CD4-positive, alpha-beta T cell treated with Interleukin-17A for 4 hours (primary cell): Measurements from ENCODE around the gene RAP1GAP.
"Not testable (repeated sequence)": the region's sequence is repeated elsewhere in the genome, so short reads cannot be mapped to it uniquely, and the experiment has no call there.

Experiments
- DNase-seq: peaks from one replicate; pipeline ENCODE4 v3.0.0-alpha.2; 2020; ENCODE audit warnings: mixed read lengths

RAP1GAP gene

DNA sequence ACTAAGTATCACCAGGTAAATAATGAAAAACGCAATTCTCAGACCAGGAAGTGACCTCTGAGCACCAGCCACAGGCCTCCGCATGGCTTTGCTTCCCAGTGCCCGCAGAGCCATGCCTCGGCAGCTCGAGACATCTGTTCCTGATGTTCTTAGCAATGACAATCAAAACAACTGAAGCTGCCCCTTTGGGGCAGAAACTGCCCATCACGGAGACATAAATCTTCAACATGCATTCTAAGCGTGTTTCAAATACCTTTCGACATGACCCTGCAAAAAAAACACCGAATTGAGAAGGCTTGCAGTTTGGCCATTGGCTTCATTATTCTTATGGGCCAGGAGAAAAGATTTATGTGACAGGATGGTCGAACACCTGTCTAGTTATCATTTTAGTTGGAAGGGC lies 5.8 kb upstream of the RAP1GAP start:
- DNase-seq: no peak

DNA sequence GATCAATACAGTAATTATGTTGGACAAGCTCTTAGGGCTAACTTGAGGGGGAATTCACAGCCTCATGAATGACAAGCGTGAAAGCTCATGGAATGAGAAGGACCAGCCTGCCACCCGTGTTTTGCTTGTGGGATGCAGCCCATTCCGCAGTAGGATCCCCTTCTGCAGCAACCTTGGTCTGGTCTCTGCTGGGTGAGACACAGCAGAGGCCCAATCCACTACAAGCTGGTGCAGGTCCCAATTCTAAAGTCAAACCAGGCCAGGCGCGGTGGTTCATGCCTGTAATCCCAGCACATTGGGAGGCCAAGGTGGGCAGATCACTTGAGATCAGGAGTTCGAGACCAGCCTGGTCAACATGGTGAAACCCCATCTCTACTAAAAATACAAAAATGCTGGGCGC lies 4.7 kb upstream of the RAP1GAP start:
- not testable (repeated sequence) for DNase-seq

DNA sequence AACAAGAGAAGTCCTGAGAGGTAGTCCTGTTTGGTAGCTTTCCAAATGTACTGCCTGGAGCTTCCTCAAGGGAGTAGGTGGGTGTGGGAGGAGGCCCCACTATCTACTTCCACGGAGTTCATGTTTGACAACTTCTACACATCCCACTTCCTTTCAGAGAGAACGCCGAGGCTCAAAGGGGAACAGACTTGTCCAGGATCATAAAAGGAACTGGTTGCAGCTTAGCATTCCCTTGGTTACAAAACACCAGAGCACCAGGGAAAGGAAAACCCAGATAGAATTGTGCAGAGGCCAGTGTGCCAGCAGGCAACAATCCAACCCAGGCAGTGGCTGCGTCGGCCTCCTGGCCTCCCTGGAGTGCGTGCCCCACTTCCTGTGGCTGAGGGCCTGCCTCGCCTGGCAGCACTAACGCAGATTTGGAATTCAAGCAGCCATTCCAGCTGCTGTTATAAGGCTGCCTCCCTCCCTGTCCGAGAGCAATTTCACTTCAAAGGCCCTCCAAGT lies 4.2 kb upstream of the RAP1GAP start:
- DNase-seq: no peak

DNA sequence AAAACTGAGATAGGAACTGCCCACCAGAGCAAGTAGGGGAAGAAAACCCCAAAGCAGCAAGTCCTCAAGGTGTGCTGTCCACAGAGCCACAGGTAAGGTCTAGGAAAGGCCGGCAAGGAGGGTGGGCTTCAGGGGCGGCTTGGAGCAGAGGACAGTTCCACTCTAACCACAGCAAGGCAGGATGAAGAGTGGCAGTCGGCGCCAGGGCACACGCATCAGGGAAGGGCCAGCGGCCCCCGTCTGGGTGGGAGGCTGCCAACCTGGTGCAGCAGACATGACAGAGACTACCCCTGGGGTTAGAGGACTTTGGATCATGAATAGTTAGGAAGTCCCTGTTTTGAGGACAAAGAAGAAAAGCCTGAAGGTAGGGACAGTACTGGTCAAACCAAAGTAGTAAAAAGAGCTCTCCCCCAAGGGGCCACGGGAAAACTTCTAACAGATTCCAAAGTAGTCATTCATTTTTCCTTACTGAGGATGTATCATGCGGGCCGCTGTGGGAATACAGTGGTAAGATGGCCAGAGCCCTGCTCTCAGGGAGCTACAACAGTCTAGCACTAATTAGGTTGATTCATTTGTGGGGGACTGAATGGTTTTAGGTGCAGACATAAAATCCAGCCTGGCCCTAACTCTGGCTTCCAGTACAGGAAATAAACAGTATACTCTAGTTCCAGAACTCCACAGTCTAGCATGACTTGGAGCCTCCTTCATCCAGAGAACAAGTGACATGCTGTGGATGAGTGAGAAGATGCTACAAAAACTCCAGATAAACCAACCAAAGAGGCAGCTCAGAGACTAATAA lies 3.5 kb upstream of the RAP1GAP start:
- DNase-seq: no peak

DNA sequence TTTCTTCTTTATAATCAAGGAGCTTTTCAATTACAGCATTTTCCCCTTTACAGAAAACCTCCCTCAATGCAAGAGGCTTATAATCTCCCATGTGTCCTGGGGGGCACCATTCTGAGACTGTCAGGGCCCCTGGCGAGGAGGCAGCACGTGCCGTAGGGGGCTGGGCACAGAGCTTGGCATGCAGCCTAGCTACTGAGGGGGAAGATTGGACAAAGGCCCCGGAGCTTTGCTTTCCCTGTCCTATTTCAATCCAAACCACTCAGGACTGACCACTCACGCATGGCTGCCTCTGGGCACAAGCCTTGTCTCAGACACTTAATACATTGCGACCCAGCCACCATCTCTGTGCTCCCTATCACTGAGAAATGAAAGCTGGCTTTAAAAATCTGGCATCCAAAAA lies 2.8 kb upstream of the RAP1GAP start:
- no peak for DNase-seq

DNA sequence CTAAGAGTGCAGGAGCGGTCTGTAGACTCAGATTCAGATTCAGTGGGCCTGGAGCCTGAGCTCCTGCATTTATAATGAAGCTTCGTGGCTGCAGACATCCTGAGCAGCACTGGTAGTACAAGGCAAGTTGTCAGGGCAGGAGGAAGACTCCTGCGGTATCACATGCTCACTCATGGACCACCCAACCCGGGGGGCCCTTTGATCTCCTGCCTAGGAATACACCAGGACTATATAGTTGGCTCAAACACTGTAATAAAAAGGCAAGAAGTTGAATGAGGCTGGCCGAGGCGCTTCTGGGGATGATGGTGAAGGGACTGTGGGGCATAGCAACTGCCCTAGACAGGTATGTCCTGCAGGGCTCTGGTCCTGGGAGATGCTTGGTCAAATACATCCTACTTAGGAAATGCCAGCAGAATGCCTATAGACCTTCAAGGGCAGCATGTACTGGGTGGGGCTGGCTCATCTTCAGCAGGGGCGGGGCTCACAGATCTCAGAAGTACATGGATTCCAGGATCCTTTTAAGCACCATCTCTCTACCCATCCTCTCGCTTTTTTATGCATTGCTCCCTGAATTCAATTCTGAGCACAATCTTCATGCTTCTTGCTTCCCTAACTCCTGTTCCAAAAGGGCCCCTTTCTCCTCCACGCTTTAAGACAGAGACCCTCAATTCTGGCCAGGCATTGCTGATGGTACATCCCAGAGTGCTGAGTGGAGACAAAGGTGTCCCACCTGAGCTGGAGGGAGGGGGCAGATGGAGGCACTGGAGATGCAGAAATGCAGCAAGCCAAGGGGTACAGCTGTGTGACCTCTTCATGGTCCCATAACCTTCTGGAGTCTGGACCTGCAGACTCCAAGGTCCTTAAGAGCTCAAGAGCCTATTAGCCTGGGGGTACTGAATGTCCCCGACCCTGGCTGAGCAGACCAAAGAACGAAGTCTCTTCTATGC lies 2.1 kb upstream of the RAP1GAP start:
- no peak for DNase-seq

DNA sequence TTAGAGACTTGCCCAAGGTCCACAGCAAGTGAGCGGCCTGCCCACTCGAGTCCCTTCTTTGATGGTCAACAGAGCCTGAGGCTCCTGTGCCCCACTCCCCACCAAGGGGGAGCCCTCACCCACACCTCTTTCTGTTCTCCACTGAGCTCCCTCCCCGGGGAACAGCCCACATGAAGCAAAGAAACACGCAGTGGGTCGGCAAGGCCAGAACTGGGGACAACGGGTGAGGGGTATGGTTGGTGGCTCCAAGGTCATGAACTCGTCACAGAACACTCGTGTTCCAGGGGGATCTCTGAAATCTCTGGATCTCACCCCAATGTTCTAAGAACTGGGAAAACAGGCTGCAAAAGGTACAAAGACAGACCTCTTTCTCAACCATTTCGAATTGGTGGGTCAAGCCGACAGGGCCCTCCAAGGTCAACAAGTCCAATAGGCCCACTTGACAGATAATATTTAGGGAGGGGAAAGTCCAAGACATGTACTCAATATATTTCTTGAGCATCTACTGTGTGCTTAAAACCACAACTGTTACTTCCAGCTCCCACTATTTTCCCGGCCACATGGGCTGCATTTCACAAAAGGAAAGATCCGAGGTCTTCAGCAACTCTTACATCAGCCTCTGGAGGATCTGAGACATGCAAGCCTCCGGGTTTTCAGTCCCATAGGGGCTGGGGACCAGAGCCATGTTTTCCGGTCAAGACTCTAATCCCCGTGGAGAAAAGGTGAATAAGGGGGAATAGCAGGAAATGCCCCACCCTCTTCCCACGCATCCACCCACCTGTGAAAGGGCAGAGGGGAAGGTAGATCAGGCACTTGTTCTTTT lies 1.1 kb upstream of the RAP1GAP start:
- DNase-seq: no peak

DNA sequence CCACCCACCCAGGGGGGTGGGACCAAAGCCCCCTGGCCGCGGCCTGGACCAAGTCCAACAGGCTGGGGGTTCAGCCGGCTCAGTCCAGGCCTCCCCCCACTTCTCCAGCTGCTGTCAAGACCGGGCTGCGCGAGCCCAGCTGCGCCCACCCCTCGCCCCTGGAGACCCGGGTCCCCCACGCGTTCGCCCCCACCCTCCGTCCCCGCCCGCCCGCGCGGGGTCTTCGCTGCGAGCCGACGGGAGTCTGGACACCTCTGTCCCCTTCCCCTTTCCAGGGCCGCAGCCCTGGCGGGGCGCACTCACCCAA lies 253 bp downstream of the RAP1GAP start:
- no peak for DNase-seq

DNA sequence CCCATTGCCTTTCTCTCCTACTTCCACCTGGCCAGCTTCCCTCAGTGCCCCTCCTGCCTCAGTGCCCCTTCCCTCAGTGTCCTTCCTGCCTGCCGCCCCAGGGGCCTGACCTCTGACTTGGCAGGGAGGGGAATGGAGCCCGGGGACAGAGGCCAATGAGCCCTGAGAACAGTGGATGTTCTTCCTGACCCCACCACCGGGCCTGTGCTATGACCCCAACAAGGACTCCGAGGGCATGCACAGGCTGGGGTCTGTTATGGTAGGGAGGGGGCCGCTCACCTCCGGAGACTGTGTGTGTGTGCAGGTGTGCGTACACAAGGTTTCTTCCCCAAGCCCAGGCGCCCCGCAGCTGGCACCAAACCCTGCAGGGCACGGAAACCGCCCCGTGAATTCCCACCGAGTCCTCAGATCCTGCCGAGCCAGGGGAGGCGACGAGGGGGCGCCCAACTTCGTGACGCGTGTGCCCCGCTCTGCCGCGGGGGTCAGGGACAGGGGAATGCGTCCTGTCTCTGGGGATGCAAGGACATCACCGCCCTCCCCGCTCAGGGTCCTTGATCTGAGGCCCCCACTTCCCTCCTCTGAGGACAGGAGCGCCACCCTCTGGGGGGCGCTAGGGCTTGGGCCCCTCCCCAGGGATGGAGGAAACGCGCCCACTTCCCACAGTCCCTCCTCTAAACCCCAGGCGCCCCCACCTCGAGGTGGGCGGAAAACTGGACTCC lies 766 bp downstream of the RAP1GAP start:
- no peak for DNase-seq

DNA sequence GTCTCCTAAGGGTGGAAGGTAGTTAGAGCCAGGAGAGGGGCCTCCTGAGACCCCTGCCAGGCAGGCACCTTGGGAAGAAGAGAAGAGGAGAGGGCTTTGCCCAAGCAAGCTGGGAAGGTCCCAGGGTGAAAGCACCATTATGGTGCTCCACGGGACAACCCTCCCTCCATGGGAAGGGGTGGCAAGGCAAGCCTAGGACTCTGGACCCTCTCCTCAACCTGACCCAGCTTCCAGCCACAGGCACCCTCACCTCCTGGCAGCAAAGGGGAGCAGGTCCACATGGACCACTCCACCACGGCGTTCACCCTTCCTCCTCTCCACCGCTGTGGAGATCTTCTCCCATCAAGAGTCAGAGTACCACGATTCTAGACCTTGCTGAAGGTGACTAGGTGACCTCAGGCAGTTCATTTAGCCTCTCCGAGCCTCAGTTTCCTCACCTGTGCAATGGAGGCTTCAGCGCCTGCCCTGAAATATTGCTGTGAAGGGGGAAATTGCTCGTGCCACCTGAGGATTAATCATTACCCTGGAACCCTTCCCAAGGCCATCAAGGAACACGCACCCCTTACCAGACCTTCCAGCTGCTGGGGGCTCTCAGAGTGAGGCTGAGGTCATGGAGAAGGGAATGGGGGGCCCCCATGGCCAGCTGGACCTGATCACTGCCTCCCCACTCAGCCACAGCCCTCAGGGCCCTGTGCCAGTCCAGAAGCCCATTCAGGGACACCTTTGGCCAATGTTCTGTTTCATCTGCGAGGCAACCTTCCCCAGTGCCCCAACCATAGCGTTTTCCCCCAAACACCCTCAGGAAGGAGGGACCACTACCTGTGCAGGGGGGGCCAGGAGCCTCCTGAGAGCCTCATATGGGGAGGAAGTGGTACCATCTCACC lies 1.6 kb downstream of the RAP1GAP start:
- no peak for DNase-seq

DNA sequence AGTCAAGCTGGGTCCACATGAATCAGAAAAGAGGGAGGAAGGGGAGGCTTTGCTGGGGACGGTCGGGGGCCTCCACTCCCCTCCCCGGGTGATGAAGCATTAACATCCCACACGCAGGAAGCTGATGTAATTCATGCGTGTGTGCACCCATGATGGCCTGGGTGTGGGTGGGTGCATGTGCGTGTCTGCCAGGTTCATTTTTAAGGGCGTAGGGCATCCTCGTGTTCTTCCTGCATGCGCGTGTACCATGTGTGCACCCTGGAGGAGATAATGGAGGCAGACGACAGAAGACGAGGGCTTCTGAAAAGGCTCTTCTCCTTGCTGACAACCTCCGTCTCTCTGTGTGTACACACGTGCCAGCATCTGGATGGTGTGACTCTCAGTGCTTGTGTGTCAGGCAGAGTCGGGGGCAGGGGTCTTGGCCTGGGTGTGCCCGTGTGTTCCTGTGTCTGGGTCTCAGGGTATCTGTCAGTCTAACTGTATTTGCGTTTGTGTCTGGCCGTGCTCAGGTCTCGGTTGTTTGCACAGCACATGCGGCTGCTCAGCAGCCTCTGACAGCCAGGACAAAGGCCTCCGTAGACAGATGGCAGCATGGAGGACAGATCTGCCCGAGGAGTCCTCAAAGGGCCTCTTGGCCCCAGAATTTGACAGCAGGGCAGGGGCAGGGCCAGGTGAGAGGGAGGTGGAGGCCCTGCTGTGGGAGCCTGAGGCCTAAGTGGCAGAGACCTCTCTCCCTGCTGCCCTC lies 2.4 kb downstream of the RAP1GAP start:
- no peak for DNase-seq

DNA sequence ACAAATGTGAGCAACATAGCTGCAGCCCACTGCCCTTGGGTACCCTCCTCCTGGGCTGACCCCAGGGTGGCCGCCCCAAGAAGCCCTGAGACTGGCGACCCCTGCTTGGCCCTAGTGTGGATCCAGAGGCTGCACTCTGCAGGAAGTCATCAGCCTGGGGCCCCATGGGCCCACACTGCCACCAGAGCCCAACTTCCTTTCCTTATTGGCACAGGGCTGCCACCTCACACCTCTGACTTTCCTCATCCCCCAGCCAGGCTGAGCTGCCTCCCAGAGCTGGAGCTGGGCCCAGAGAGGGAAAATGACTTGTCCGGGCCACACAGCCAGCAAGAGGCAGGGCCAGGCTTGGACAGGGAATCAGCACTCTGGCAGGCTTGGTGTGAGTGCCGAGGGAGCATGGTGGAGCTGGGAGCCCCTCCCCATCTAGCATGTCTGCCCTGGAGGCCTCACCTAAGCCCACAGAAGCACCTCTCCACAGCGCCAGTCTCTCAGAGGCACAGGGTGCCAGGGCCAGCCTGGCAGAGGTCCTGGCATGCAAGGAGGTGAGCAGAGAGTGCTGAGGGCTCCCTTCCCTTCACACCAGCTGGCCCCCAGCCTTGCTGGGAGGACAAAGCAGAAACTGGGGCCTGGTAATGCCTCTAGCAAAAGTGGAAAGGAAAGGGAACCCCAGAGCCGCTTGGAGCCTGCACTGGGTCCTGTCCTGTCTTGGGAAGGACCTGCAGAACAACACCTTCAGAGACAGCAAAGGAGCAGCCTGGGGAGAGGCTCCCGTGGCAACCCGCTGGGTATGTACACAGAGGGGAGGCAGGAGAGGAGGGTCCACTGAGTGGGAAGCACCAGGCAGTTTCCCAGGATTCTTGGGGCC lies 3.2 kb downstream of the RAP1GAP start:
- no peak for DNase-seq

DNA sequence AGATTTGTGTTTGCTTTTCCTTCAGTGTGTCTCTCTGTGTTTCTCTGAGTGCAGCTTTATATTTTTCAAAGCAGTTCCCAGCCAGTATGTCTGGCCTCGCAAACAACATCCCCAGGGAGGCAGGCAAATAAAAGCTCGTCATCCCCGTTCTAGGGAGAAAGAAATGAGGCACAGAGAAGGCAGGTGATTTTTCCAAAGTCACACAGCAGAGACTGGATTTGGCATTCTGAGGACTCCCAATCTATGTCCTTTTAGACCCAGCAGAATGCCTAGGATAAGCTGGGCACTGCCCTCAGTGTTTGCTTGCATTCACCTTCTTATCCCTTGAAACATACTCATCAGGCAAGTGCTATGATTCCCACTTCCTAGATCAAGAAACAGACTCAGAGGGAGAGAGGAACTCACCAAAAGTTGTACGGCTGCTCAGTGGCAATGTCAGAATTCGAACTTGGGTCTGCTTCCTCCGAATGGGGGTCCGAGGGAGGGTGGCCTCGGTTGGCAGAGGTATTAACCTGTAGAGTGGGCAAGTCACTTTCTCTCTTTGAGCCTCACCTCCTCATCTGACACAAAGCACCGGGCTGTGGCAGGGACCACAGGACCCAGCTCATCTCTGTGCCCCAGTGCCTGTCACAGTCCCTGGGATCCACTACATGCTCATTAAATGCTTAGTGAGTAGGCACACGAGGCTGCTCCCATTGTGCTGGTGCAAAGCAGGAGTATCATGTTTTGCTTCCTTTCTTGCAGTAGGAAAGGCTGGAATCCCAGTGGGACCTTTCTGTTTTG lies 4.2 kb downstream of the RAP1GAP start:
- no peak for DNase-seq

DNA sequence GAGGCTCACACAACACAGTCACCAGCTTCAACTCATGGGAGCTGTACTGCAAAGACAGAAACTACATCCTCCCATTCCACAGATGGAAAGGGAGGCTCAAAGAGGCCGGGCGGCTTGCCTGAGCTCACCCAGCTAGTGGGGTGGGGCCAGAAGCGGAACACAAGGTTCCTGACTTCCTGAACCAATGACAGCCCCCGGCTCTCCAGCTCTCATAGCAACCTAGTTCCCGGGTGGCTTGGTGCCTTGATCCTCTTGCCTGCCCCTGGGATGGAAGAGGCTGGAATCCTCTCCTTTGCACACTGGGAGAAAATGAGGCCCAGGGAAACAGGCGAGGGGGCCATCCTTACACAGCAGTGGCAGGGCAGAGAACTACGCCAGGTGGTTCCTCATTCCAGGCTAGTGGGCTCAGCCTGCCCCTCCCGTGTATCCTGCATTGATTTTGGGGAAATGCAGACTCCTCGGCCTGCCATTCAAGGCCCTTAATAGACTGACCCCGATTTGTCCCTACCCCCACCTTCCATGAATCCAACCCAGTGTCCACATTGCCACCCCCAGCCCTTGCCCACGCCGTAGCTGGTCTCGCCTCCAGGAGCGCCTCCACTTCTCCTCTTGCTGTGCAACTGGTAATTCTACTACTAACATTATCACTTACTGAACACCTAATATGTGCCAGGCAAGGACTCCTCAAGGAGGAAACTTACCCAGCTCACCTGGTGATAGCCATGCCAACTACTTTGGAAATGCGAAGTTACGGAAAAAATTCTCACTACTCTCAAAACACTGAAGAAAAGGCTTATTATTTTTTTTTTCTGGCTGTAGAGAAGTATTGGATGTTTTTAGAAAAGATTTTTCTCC lies 5.0 kb downstream of the RAP1GAP start:
- no peak for DNase-seq

DNA sequence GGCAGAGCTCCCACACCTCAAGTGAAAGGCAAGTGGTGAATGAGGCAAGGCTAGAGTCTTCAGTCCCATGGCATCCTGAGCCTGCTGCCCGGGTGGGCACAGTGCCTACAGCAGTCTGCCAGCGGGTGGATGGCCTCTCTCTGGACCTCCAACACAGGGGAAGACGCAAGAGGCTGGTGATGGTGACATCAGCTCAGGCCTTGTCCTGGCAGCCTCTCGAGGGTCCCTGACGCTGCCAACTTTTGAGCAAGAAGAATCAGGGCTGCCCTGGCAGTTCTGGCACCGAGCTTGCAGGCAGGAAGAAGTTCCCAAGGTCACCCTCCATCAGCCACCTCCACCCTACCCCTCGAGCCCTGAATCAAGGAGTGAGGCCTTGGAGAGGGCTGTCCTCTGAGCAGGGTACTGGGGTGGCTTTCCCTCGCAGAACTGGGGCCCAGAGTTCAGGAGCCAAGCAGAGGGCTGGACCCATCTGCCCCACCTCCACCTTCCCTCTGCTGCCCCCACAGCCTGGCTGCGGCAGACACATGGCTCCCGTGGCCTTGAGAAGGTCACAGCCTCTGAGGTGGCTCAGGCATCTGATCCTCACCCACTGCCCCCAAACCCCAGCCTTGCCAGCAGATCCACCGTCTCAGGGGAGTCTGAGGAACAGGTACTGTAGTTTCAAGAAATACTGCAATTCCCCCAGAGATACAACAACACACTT lies 5.8 kb downstream of the RAP1GAP start:
- DNase-seq: no peak

DNA sequence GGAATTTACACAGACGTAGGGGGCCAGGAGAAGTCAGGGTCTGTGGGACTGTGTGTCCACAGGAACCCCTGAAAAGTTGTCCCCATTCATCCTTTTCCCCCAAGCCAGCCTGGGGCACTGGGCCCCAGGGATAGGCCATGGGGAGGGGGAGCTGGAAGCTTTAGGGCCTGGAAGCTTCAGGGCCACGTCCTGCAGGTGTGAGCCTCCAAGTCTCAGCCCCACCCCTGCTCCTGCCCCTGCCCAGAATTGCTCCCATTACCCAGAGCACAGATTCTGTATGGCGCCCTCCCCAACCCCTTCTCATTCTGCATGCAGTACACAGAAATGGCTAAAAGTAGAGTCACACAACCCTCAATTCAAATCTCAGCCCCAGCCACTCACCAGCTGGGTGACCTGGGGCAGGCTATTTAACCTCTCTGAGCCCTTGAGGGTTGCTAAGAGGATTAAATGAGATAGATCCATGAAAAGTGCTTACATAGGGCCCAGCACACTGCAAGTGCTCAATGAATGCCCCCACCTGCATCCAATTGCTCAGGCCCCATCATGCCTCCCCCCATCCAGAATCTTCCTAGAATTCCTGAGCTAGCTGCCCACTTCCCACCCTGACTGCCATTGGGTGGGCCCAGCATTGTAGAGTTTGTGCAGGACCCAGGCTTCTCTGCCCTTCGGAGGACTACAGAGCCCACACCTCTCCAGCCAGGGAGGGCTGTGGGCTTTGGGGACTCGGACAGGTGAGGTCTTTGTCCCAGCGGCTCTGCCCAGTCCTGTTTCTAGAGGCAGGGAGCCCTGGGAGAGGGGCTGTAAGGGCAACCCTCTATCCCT lies 6.5 kb downstream of the RAP1GAP start:
- no peak for DNase-seq
